ENCODE measurements around the gene PAGR1. TPM values are rescaled to one million over a fixed set of nuclear protein-coding genes. Genes with fewer than 3 reads are reported as not detected.
A peak's percentile ranks its signal among the peaks of the same experiment; 100 is the strongest.

Gene PAGR1
- total and polyA plus RNA-seq, 4 donors, result 7.3 to 18.7 (median 14.0) TPM

- TF ChIP-seq HNF4G (IDR thresholded peaks at IDR 0.05), result no peak
- TF ChIP-seq RXRA (IDR thresholded peaks at IDR 0.05), result no peak
- no peak for TF ChIP-seq SP1 (IDR thresholded peaks at IDR 0.05)
- no peak for TF ChIP-seq REST (IDR thresholded peaks at IDR 0.05)
- TF ChIP-seq HNF4A (conservative IDR thresholded peaks at IDR 0.05), result no peak
- TF ChIP-seq, protein P1, sequence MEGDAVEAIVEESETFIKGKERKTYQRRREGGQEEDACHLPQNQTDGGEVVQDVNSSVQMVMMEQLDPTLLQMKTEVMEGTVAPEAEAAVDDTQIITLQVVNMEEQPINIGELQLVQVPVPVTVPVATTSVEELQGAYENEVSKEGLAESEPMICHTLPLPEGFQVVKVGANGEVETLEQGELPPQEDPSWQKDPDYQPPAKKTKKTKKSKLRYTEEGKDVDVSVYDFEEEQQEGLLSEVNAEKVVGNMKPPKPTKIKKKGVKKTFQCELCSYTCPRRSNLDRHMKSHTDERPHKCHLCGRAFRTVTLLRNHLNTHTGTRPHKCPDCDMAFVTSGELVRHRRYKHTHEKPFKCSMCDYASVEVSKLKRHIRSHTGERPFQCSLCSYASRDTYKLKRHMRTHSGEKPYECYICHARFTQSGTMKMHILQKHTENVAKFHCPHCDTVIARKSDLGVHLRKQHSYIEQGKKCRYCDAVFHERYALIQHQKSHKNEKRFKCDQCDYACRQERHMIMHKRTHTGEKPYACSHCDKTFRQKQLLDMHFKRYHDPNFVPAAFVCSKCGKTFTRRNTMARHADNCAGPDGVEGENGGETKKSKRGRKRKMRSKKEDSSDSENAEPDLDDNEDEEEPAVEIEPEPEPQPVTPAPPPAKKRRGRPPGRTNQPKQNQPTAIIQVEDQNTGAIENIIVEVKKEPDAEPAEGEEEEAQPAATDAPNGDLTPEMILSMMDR (IDR thresholded peaks at IDR 0.05; ENCODE audit: low read depth, low read length, missing input control), result no peak
- no peak for TF ChIP-seq MAX (IDR thresholded peaks at IDR 0.05)
- H3K36me3 ChIP-seq (ENCODE audit: control insufficient read depth in 4 of 4, insufficient read depth in 3 of 4, low read depth in 1 of 4, low read length in 3 of 4), result peaks cover 0 to 20% (median 6%) of the 10 kb centered on the region in 4 donors
- H3K9me3 ChIP-seq (ENCODE audit: control insufficient read depth in 4 of 4, low read length in 3 of 4), result no peaks in the 10 kb centered on the region
- no peak overlapping the region for H3K9ac ChIP-seq (ENCODE audit: low read depth in 1 of 2, low read length in 2 of 2)
- 96% methylated on average over 8 of the region's 8 CpGs for WGBS
- no peak overlapping the region for H3K27ac ChIP-seq (ENCODE audit: low read depth in 1 of 2, low read length in 2 of 2)
- H3K4me1 ChIP-seq (ENCODE audit: control insufficient read depth in 4 of 4, insufficient read depth in 4 of 4, low read length in 3 of 4), result peaks cover 5 to 17% (median 11%) of the 10 kb centered on the region in 4 donors
- H3K4me3 ChIP-seq (ENCODE audit: low read depth in 1 of 3, low read length in 3 of 3), result no peak overlapping the region
- H3K27me3 ChIP-seq (ENCODE audit: control insufficient read depth in 4 of 4, insufficient read depth in 4 of 4, low read length in 3 of 4), result no peaks in the 10 kb centered on the region
- DNase-seq (ENCODE audit: low spot score), result no peak
Measured at GRCh38 chr16:29802416-29802935, 13.5 kb upstream of the PAGR1 start.

GRCh38 chr16:29804020-29804419, 11.9 kb upstream of the PAGR1 start:
- no peak for DNase-seq (ENCODE audit: low spot score)
- Histone ChIP-seq H3K9me3 (ENCODE audit: control insufficient read depth in 4 of 4, low read length in 3 of 4) (no peaks in the 10 kb centered on the region), H3K36me3 (ENCODE audit: control insufficient read depth in 4 of 4, insufficient read depth in 3 of 4, low read depth in 1 of 4, low read length in 3 of 4) (peaks cover 4 to 11% (median 5%) of the 10 kb centered on the region in 4 donors), H3K27ac (ENCODE audit: low read depth in 1 of 2, low read length in 2 of 2) (peak overlapping the region; percentile 91 to 98), H3K4me3 (ENCODE audit: low read depth in 1 of 3, low read length in 3 of 3) (no peak overlapping the region), H3K4me1 (ENCODE audit: control insufficient read depth in 4 of 4, insufficient read depth in 4 of 4, low read length in 3 of 4) (peaks cover 7 to 29% (median 18%) of the 10 kb centered on the region in 4 donors), H3K9ac (ENCODE audit: low read depth in 1 of 2, low read length in 2 of 2) (no peak overlapping the region), H3K27me3 (ENCODE audit: control insufficient read depth in 4 of 4, insufficient read depth in 4 of 4, low read length in 3 of 4) (no peaks in the 10 kb centered on the region)
- TF ChIP-seq MAX (IDR thresholded peaks at IDR 0.05) (no peak), GABPA (IDR thresholded peaks at IDR 0.05 in 1 of 2, conservative IDR thresholded peaks at IDR 0.05 in 1 of 2) (no peak), REST (IDR thresholded peaks at IDR 0.05) (no peak), ZBTB33 (IDR thresholded peaks at IDR 0.05) (no peak), FOXA1 (IDR thresholded peaks at IDR 0.05) (no peak), HNF4G (IDR thresholded peaks at IDR 0.05) (no peak), YY1 (IDR thresholded peaks at IDR 0.05) (no peak)
- 82% methylated on average over 8 of the region's 8 CpGs for WGBS

Data from liver (tissue), 9 donors.